ENCODE results near the gene SDK2. TPM values are rescaled to one million over a fixed set of nuclear protein-coding genes. Genes with fewer than 3 reads are reported as not detected.

The SDK2 gene
- total RNA-seq, 1 donor from 2014 or later: 11.0 TPM

GRCh38 chr17:73585583-73585982, 58.7 kb downstream of the SDK2 start:
- H3K4me1 ChIP-seq (ENCODE audit: control insufficient read depth in 3 of 3, insufficient read depth in 3 of 3, low read length in 3 of 3): no peaks in the 10 kb centered on the region
- H3K27me3 ChIP-seq (ENCODE audit: control insufficient read depth in 3 of 3, insufficient read depth in 3 of 3, low read length in 3 of 3): peaks cover 7 to 43% (median 28%) of the 10 kb centered on the region in 3 donors
- no peak overlapping the region for H3K9ac ChIP-seq (ENCODE audit: low read depth in 1 of 3, low read length in 3 of 3)
- H3K4me3 ChIP-seq (ENCODE audit: low read length in 3 of 3): no peak overlapping the region
- H3K27ac ChIP-seq (ENCODE audit: low read depth, low read length): no peak overlapping the region
- H3K9me3 ChIP-seq (ENCODE audit: control insufficient read depth in 3 of 3, low read length in 3 of 3): no peaks in the 10 kb centered on the region
- H3K36me3 ChIP-seq (ENCODE audit: control insufficient read depth in 3 of 3, insufficient read depth in 3 of 3, low read length in 3 of 3): no peaks in the 10 kb centered on the region

- Histone ChIP-seq H3K36me3 (ENCODE audit: control insufficient read depth in 3 of 3, insufficient read depth in 3 of 3, low read length in 3 of 3) (no peaks in the 10 kb centered on the region), H3K9ac (ENCODE audit: low read depth in 1 of 3, low read length in 3 of 3) (no peak overlapping the region), H3K27ac (ENCODE audit: low read depth, low read length) (no peak overlapping the region), H3K27me3 (ENCODE audit: control insufficient read depth in 3 of 3, insufficient read depth in 3 of 3, low read length in 3 of 3) (peaks cover 7 to 37% (median 25%) of the 10 kb centered on the region in 3 donors), H3K4me3 (ENCODE audit: low read length in 3 of 3) (no peak overlapping the region), H3K9me3 (ENCODE audit: control insufficient read depth in 3 of 3, low read length in 3 of 3) (no peaks in the 10 kb centered on the region), H3K4me1 (ENCODE audit: control insufficient read depth in 3 of 3, insufficient read depth in 3 of 3, low read length in 3 of 3) (no peaks in the 10 kb centered on the region)
Observed at GRCh38 chr17:73584987-73585386, 59.3 kb downstream of the SDK2 start.

GRCh38 chr17:73584049-73584448, 60.2 kb downstream of the SDK2 start:
- Histone ChIP-seq H3K27ac (ENCODE audit: low read depth, low read length) (no peak overlapping the region), H3K36me3 (ENCODE audit: control insufficient read depth in 3 of 3, insufficient read depth in 3 of 3, low read length in 3 of 3) (no peaks in the 10 kb centered on the region), H3K4me1 (ENCODE audit: control insufficient read depth in 3 of 3, insufficient read depth in 3 of 3, low read length in 3 of 3) (no peaks in the 10 kb centered on the region), H3K27me3 (ENCODE audit: control insufficient read depth in 3 of 3, insufficient read depth in 3 of 3, low read length in 3 of 3) (peaks cover 7 to 36% (median 24%) of the 10 kb centered on the region in 3 donors), H3K4me3 (ENCODE audit: low read length in 3 of 3) (no peak overlapping the region), H3K9ac (ENCODE audit: low read depth in 1 of 3, low read length in 3 of 3) (no peak overlapping the region), H3K9me3 (ENCODE audit: control insufficient read depth in 3 of 3, low read length in 3 of 3) (no peaks in the 10 kb centered on the region)

- H3K9me3 ChIP-seq (ENCODE audit: control insufficient read depth in 3 of 3, low read length in 3 of 3): no peaks in the 10 kb centered on the region
- no peak overlapping the region for H3K4me3 ChIP-seq (ENCODE audit: low read length in 3 of 3)
- H3K36me3 ChIP-seq (ENCODE audit: control insufficient read depth in 3 of 3, insufficient read depth in 3 of 3, low read length in 3 of 3): no peaks in the 10 kb centered on the region
- H3K27ac ChIP-seq (ENCODE audit: low read depth, low read length): no peak overlapping the region
- H3K9ac ChIP-seq (ENCODE audit: low read depth in 1 of 3, low read length in 3 of 3): no peak overlapping the region
- H3K4me1 ChIP-seq (ENCODE audit: control insufficient read depth in 3 of 3, insufficient read depth in 3 of 3, low read length in 3 of 3): no peaks in the 10 kb centered on the region
- H3K27me3 ChIP-seq (ENCODE audit: control insufficient read depth in 3 of 3, insufficient read depth in 3 of 3, low read length in 3 of 3): peaks cover 7 to 36% (median 24%) of the 10 kb centered on the region in 3 donors
Observed at GRCh38 chr17:73582821-73583220, 61.4 kb downstream of the SDK2 start.

- Histone ChIP-seq H3K27ac (ENCODE audit: low read depth, low read length) (no peak overlapping the region), H3K4me3 (ENCODE audit: low read length in 3 of 3) (no peak overlapping the region), H3K4me1 (ENCODE audit: control insufficient read depth in 3 of 3, insufficient read depth in 3 of 3, low read length in 3 of 3) (no peaks in the 10 kb centered on the region), H3K36me3 (ENCODE audit: control insufficient read depth in 3 of 3, insufficient read depth in 3 of 3, low read length in 3 of 3) (no peaks in the 10 kb centered on the region), H3K9me3 (ENCODE audit: control insufficient read depth in 3 of 3, low read length in 3 of 3) (no peaks in the 10 kb centered on the region), H3K9ac (ENCODE audit: low read depth in 1 of 3, low read length in 3 of 3) (no peak overlapping the region), H3K27me3 (ENCODE audit: control insufficient read depth in 3 of 3, insufficient read depth in 3 of 3, low read length in 3 of 3) (peaks cover 7 to 36% (median 24%) of the 10 kb centered on the region in 3 donors)
Observed at GRCh38 chr17:73582359-73582758, 61.9 kb downstream of the SDK2 start.

GRCh38 chr17:73581379-73581778, 62.9 kb downstream of the SDK2 start:
- H3K27ac ChIP-seq (ENCODE audit: low read depth, low read length): no peak overlapping the region
- H3K36me3 ChIP-seq (ENCODE audit: control insufficient read depth in 3 of 3, insufficient read depth in 3 of 3, low read length in 3 of 3): no peaks in the 10 kb centered on the region
- no peak overlapping the region for H3K4me3 ChIP-seq (ENCODE audit: low read length in 3 of 3)
- H3K9ac ChIP-seq (ENCODE audit: low read depth in 1 of 3, low read length in 3 of 3): no peak overlapping the region
- peaks cover 7 to 36% (median 19%) of the 10 kb centered on the region in 3 donors for H3K27me3 ChIP-seq (ENCODE audit: control insufficient read depth in 3 of 3, insufficient read depth in 3 of 3, low read length in 3 of 3)
- no peaks in the 10 kb centered on the region for H3K4me1 ChIP-seq (ENCODE audit: control insufficient read depth in 3 of 3, insufficient read depth in 3 of 3, low read length in 3 of 3)
- H3K9me3 ChIP-seq (ENCODE audit: control insufficient read depth in 3 of 3, low read length in 3 of 3): no peaks in the 10 kb centered on the region

GRCh38 chr17:73580073-73580710, 64.1 kb downstream of the SDK2 start:
- H3K4me1 ChIP-seq (ENCODE audit: control insufficient read depth in 3 of 3, insufficient read depth in 3 of 3, low read length in 3 of 3): no peaks in the 10 kb centered on the region
- no peak overlapping the region for H3K27ac ChIP-seq (ENCODE audit: low read depth, low read length)
- H3K4me3 ChIP-seq (ENCODE audit: low read length in 3 of 3): no peak overlapping the region
- no peak overlapping the region for H3K9ac ChIP-seq (ENCODE audit: low read depth in 1 of 3, low read length in 3 of 3)
- peaks cover 5 to 33% (median 28%) of the 10 kb centered on the region in 3 donors for H3K27me3 ChIP-seq (ENCODE audit: control insufficient read depth in 3 of 3, insufficient read depth in 3 of 3, low read length in 3 of 3)
- H3K36me3 ChIP-seq (ENCODE audit: control insufficient read depth in 3 of 3, insufficient read depth in 3 of 3, low read length in 3 of 3): no peaks in the 10 kb centered on the region
- H3K9me3 ChIP-seq (ENCODE audit: control insufficient read depth in 3 of 3, low read length in 3 of 3): no peaks in the 10 kb centered on the region

- Histone ChIP-seq H3K27me3 (ENCODE audit: control insufficient read depth in 3 of 3, insufficient read depth in 3 of 3, low read length in 3 of 3) (peaks cover 3 to 24% (median 23%) of the 10 kb centered on the region in 3 donors), H3K4me3 (ENCODE audit: low read length in 3 of 3) (no peak overlapping the region), H3K4me1 (ENCODE audit: control insufficient read depth in 3 of 3, insufficient read depth in 3 of 3, low read length in 3 of 3) (no peaks in the 10 kb centered on the region), H3K9ac (ENCODE audit: low read depth in 1 of 3, low read length in 3 of 3) (no peak overlapping the region), H3K36me3 (ENCODE audit: control insufficient read depth in 3 of 3, insufficient read depth in 3 of 3, low read length in 3 of 3) (no peaks in the 10 kb centered on the region), H3K9me3 (ENCODE audit: control insufficient read depth in 3 of 3, low read length in 3 of 3) (no peaks in the 10 kb centered on the region), H3K27ac (ENCODE audit: low read depth, low read length) (no peak overlapping the region)
Observed at GRCh38 chr17:73576556-73577098, 67.6 kb downstream of the SDK2 start.

GRCh38 chr17:73575470-73576221, 68.6 kb downstream of the SDK2 start:
- H3K27me3 ChIP-seq (ENCODE audit: control insufficient read depth in 3 of 3, insufficient read depth in 3 of 3, low read length in 3 of 3): peaks cover 3 to 25% (median 19%) of the 10 kb centered on the region in 3 donors
- H3K9ac ChIP-seq (ENCODE audit: low read depth in 1 of 3, low read length in 3 of 3): no peak overlapping the region
- H3K9me3 ChIP-seq (ENCODE audit: control insufficient read depth in 3 of 3, low read length in 3 of 3): no peaks in the 10 kb centered on the region
- no peak overlapping the region for H3K27ac ChIP-seq (ENCODE audit: low read depth, low read length)
- no peaks in the 10 kb centered on the region for H3K4me1 ChIP-seq (ENCODE audit: control insufficient read depth in 3 of 3, insufficient read depth in 3 of 3, low read length in 3 of 3)
- no peaks in the 10 kb centered on the region for H3K36me3 ChIP-seq (ENCODE audit: control insufficient read depth in 3 of 3, insufficient read depth in 3 of 3, low read length in 3 of 3)
- H3K4me3 ChIP-seq (ENCODE audit: low read length in 3 of 3): no peak overlapping the region

GRCh38 chr17:73571511-73572130, 72.6 kb downstream of the SDK2 start:
- H3K9me3 ChIP-seq (ENCODE audit: control insufficient read depth in 3 of 3, low read length in 3 of 3): no peaks in the 10 kb centered on the region
- no peak overlapping the region for H3K4me3 ChIP-seq (ENCODE audit: low read length in 3 of 3)
- no peaks in the 10 kb centered on the region for H3K4me1 ChIP-seq (ENCODE audit: control insufficient read depth in 3 of 3, insufficient read depth in 3 of 3, low read length in 3 of 3)
- no peaks in the 10 kb centered on the region for H3K36me3 ChIP-seq (ENCODE audit: control insufficient read depth in 3 of 3, insufficient read depth in 3 of 3, low read length in 3 of 3)
- no peak overlapping the region for H3K9ac ChIP-seq (ENCODE audit: low read depth in 1 of 3, low read length in 3 of 3)
- peaks cover 3 to 31% (median 19%) of the 10 kb centered on the region in 3 donors for H3K27me3 ChIP-seq (ENCODE audit: control insufficient read depth in 3 of 3, insufficient read depth in 3 of 3, low read length in 3 of 3)
- H3K27ac ChIP-seq (ENCODE audit: low read depth, low read length): no peak overlapping the region

Data from skeletal muscle tissue (tissue), 4 donors.